Measurements from ENCODE around the gene GNG13. TPM values are rescaled to one million over a fixed set of nuclear protein-coding genes. Genes with fewer than 3 reads are reported as not detected.
"Not testable (repeated sequence)": the region's sequence is repeated elsewhere in the genome, so short reads cannot be mapped to it uniquely, and the experiment has no call there.

The GNG13 gene
- total RNA-seq, 1 donor from 2014 or later = not detected

- DNase-seq (ENCODE audit: low read depth) = no peak
- H3K4me3 ChIP-seq (ENCODE audit: low read depth, low read length) = no peak overlapping the region
- TF ChIP-seq CTCF (conservative IDR thresholded peaks at IDR 0.05; ENCODE audit: low read depth, low read length) = no peak
These were observed 38.2 kb upstream of the GNG13 start for GRCh38 chr16:838741-839140.

- H3K4me3 ChIP-seq (ENCODE audit: low read depth, low read length); DNase-seq (ENCODE audit: low read depth): not testable (repeated sequence)
These were observed 36.3 kb upstream of the GNG13 start for GRCh38 chr16:836822-837221.

- no peak for TF ChIP-seq CTCF (conservative IDR thresholded peaks at IDR 0.05; ENCODE audit: low read depth, low read length)
- DNase-seq (ENCODE audit: low read depth) = no peak
- H3K4me3 ChIP-seq (ENCODE audit: low read depth, low read length) = no peak overlapping the region
These were observed 35.7 kb upstream of the GNG13 start for GRCh38 chr16:836221-836620.

- DNase-seq (ENCODE audit: low read depth) = no peak
- no peak overlapping the region for H3K4me3 ChIP-seq (ENCODE audit: low read depth, low read length)
- no peak for TF ChIP-seq CTCF (conservative IDR thresholded peaks at IDR 0.05; ENCODE audit: low read depth, low read length)
These were observed 34.8 kb upstream of the GNG13 start for GRCh38 chr16:835373-835772.

- no peak for TF ChIP-seq CTCF (conservative IDR thresholded peaks at IDR 0.05; ENCODE audit: low read depth, low read length)
- H3K4me3 ChIP-seq (ENCODE audit: low read depth, low read length) = no peak overlapping the region
- DNase-seq (ENCODE audit: low read depth) = no peak
These were observed 32.9 kb upstream of the GNG13 start for GRCh38 chr16:833411-833810.

GRCh38 chr16:832652-833336 is 32.3 kb upstream of the GNG13 start:
- TF ChIP-seq CTCF (conservative IDR thresholded peaks at IDR 0.05; ENCODE audit: low read depth, low read length) = no peak
- no peak overlapping the region for H3K4me3 ChIP-seq (ENCODE audit: low read depth, low read length)
- DNase-seq (ENCODE audit: low read depth) = no peak

GRCh38 chr16:831571-832413 is 31.3 kb upstream of the GNG13 start:
- no peak for TF ChIP-seq CTCF (conservative IDR thresholded peaks at IDR 0.05; ENCODE audit: low read depth, low read length)
- H3K4me3 ChIP-seq (ENCODE audit: low read depth, low read length) = no peak overlapping the region
- DNase-seq (ENCODE audit: low read depth) = no peak
